DND-41 (cell line): ENCODE data around the gene GNAT1.

ENCODE experiments used
- EZH2 ChIP-seq: IDR thresholded peaks from 3 replicates; pipeline ENCODE4 v1.6.1; 2012; ENCODE audit warnings: borderline replicate concordance, low read depth, mild to moderate bottlenecking, moderate library complexity, low read length, inconsistent platforms; ENCODE audit not compliant: severe bottlenecking
- TF ChIP-seq, protein P1 (sequence below): IDR thresholded peaks from 2 replicates; pipeline ENCODE4 v1.5.1; 2012; ENCODE audit warnings: borderline replicate concordance, low read length, moderate library complexity, mild to moderate bottlenecking; ENCODE audit not compliant: poor library complexity, severe bottlenecking; ENCODE audit errors: extremely low read depth

DNA sequence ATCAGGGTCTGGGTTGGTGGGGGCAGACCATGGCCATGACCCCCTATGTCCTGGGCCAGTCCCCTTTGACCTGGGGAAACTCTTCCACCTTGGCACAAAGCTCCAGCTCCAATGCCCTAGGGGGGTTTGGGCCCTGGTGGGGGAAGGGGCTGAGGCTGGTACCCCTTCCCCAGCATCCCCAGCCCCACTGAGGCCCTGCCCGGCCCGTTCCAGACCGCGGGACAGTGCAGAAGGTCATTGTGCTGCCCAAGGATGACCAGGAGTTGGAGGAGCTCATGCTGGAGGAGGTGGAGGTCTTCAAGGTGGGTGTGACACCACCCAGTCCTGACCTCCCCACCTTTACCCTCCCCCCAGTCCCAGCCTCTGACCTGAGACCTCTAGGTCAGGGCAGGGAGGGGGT lies 6.2 kb upstream of the GNAT1 start:
- TF ChIP-seq, protein P1, sequence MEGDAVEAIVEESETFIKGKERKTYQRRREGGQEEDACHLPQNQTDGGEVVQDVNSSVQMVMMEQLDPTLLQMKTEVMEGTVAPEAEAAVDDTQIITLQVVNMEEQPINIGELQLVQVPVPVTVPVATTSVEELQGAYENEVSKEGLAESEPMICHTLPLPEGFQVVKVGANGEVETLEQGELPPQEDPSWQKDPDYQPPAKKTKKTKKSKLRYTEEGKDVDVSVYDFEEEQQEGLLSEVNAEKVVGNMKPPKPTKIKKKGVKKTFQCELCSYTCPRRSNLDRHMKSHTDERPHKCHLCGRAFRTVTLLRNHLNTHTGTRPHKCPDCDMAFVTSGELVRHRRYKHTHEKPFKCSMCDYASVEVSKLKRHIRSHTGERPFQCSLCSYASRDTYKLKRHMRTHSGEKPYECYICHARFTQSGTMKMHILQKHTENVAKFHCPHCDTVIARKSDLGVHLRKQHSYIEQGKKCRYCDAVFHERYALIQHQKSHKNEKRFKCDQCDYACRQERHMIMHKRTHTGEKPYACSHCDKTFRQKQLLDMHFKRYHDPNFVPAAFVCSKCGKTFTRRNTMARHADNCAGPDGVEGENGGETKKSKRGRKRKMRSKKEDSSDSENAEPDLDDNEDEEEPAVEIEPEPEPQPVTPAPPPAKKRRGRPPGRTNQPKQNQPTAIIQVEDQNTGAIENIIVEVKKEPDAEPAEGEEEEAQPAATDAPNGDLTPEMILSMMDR = no peak
- no peak for TF ChIP-seq EZH2
